Measurements from ENCODE around the gene MYOM1.
A peak's percentile ranks its signal among the peaks of the same experiment; 100 is the strongest.

The MYOM1 gene

DNA sequence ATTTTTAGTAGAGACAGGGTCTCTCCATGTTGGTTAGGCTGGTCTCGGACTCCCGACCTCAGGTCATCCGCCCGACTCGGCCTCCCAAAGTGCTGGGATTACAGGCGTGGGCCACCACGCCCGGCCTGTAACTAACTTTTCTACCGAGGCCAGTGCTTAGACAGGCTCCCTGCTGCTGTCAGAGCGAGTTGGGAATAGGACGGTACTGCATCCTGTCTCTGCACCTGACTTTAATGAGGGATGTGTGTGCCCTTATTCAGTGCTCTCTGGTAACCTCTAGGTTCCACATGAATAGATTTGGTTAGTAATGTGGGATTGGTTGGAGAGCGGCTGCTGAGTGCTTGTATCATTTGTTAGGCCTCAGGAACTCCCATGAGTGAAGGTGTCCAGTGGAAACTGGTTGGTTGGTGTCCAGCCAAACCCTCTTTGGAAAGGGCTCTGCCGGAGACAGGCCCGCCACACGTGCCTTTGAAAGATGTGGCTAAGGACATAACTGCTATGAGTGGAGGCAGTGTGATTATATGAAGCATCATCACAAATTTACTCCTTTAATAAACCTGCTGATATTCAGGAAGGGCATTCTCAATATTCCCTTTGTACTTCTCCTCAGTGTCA lies 36.6 kb downstream of the MYOM1 start:
- Histone ChIP-seq H3K9me3 (ENCODE audit: insufficient read depth, low read length) (no peaks in the 10 kb centered on the region), H3K79me2 (ENCODE audit: low read length) (no peaks in the 10 kb centered on the region), H4K20me1 (ENCODE audit: insufficient read depth, low read length) (no peaks in the 10 kb centered on the region), H3K27ac (ENCODE audit: low read length) (no peak overlapping the region), H3K36me3 (replicated peaks; ENCODE audit: low read depth, low read length) (no peaks in the 10 kb centered on the region), H2AFZ (ENCODE audit: low read depth, low read length) (no peak overlapping the region), H3K9ac (ENCODE audit: low read length) (no peak overlapping the region), H3K4me3 (ENCODE audit: low read length) (no peak overlapping the region), H3K4me2 (ENCODE audit: low read length) (no peak overlapping the region), H3K4me1 (ENCODE audit: low read length) (peaks cover 28% of the 10 kb centered on the region), H3K27me3 (ENCODE audit: low read depth, low read length) (no peaks in the 10 kb centered on the region)
- TF ChIP-seq EZH2phosphoT487 (IDR thresholded peaks at IDR 0.05; ENCODE audit: low read depth), result no peak
- TF ChIP-seq, protein P1, sequence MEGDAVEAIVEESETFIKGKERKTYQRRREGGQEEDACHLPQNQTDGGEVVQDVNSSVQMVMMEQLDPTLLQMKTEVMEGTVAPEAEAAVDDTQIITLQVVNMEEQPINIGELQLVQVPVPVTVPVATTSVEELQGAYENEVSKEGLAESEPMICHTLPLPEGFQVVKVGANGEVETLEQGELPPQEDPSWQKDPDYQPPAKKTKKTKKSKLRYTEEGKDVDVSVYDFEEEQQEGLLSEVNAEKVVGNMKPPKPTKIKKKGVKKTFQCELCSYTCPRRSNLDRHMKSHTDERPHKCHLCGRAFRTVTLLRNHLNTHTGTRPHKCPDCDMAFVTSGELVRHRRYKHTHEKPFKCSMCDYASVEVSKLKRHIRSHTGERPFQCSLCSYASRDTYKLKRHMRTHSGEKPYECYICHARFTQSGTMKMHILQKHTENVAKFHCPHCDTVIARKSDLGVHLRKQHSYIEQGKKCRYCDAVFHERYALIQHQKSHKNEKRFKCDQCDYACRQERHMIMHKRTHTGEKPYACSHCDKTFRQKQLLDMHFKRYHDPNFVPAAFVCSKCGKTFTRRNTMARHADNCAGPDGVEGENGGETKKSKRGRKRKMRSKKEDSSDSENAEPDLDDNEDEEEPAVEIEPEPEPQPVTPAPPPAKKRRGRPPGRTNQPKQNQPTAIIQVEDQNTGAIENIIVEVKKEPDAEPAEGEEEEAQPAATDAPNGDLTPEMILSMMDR (IDR thresholded peaks at IDR 0.05; ENCODE audit: low read depth, low read length), result no peak

- H3K9me3 ChIP-seq (ENCODE audit: insufficient read depth, low read length), result no peaks in the 10 kb centered on the region
- H3K36me3 ChIP-seq (replicated peaks; ENCODE audit: low read depth, low read length), result no peaks in the 10 kb centered on the region
- H2AFZ ChIP-seq (ENCODE audit: low read depth, low read length), result no peak overlapping the region
- 0 out of 2 replicates have a peak overlapping the region, but pooled peaks have one; percentile 63 for H3K9ac ChIP-seq (ENCODE audit: low read length)
- no peaks in the 10 kb centered on the region for H3K79me2 ChIP-seq (ENCODE audit: low read length)
- H3K4me1 ChIP-seq (ENCODE audit: low read length), result peaks cover 31% of the 10 kb centered on the region
- peak overlapping the region; percentile 75 for H3K27ac ChIP-seq (ENCODE audit: low read length)
- no peaks in the 10 kb centered on the region for H4K20me1 ChIP-seq (ENCODE audit: insufficient read depth, low read length)
- TF ChIP-seq EZH2phosphoT487 (IDR thresholded peaks at IDR 0.05; ENCODE audit: low read depth), result no peak
- H3K27me3 ChIP-seq (ENCODE audit: low read depth, low read length), result no peaks in the 10 kb centered on the region
- peak overlapping the region; percentile 92 for H3K4me2 ChIP-seq (ENCODE audit: low read length)
- H3K4me3 ChIP-seq (ENCODE audit: low read length), result no peak overlapping the region; the same call in 1 of the 2 replicates
These were observed 39.4 kb downstream of the MYOM1 start for GRCh38 chr18:3180325-3180724.

- TF ChIP-seq, protein P1 (IDR thresholded peaks at IDR 0.05; ENCODE audit: low read depth, low read length), result no peak
- no peak for TF ChIP-seq EZH2phosphoT487 (IDR thresholded peaks at IDR 0.05; ENCODE audit: low read depth)
- no peaks in the 10 kb centered on the region for H3K9me3 ChIP-seq (ENCODE audit: insufficient read depth, low read length)
These were observed 40.2 kb downstream of the MYOM1 start for GRCh38 chr18:3179430-3180089.

DNA sequence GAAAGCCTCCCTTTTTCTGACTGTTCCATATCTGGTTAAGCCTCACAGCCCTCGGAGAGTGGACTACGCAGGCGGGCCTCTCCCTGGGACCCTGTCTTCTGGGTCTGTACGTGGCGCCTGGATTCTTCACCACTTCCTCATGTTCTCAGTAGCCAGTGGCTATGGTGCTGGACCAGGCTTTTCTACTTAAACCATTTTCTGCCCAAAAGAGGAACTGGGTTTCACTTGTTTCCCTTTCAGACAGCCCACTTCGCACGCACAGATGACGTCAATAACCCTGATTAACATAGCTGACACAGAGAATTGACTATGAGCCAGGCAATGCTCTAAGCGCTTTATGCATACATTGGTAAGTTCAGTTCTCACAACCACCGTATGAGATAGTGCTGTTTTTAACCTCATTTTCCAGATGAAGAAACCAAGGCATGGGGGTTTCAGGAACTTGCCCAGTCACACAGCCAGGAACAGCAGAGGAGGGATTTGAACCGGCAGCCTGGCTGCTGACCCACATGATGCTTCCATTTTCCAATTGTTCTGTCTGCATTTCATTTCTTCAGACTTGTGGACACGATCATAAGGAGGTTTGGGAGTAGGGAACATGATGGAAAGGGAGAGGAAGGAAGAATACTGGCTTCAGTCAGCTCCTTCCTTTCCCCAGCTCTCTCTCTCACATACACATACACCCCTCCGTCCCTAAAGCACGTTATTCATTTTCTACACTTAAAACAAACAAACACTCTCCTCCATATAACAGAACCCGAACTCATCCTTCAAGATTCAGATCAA lies 41.7 kb downstream of the MYOM1 start:
- no peaks in the 10 kb centered on the region for H3K79me2 ChIP-seq (ENCODE audit: low read length)
- no peaks in the 10 kb centered on the region for H3K36me3 ChIP-seq (replicated peaks; ENCODE audit: low read depth, low read length)
- peak overlapping the region; percentile 75 for H3K27ac ChIP-seq (ENCODE audit: low read length)
- H3K9me3 ChIP-seq (ENCODE audit: insufficient read depth, low read length), result no peaks in the 10 kb centered on the region
- no peaks in the 10 kb centered on the region for H3K27me3 ChIP-seq (ENCODE audit: low read depth, low read length)
- peak overlapping the region; percentile 71 for H3K4me3 ChIP-seq (ENCODE audit: low read length)
- no peaks in the 10 kb centered on the region for H4K20me1 ChIP-seq (ENCODE audit: insufficient read depth, low read length)
- peaks cover 39% of the 10 kb centered on the region for H3K4me1 ChIP-seq (ENCODE audit: low read length)
- peak overlapping the region; percentile 92 for H3K4me2 ChIP-seq (ENCODE audit: low read length)
- no peak for TF ChIP-seq EZH2phosphoT487 (IDR thresholded peaks at IDR 0.05; ENCODE audit: low read depth)
- TF ChIP-seq, protein P1 (IDR thresholded peaks at IDR 0.05; ENCODE audit: low read depth, low read length), result no peak
- peak overlapping the region; percentile 81 for H2AFZ ChIP-seq (ENCODE audit: low read depth, low read length)
- peak overlapping the region; percentile 63 for H3K9ac ChIP-seq (ENCODE audit: low read length)

More at GRCh38 chr18:3179430-3180089, 40.2 kb downstream of the MYOM1 start:
- Histone ChIP-seq H3K36me3 (replicated peaks; ENCODE audit: low read depth, low read length) (no peaks in the 10 kb centered on the region), H3K4me3 (ENCODE audit: low read length) (peak overlapping the region; percentile 71), H3K4me2 (ENCODE audit: low read length) (peak overlapping the region; percentile 92), H3K9ac (ENCODE audit: low read length) (peak overlapping the region; percentile 63), H2AFZ (ENCODE audit: low read depth, low read length) (peak overlapping the region; percentile 1; the same call in 1 of the 2 replicates), H3K4me1 (ENCODE audit: low read length) (peaks cover 37% of the 10 kb centered on the region), H3K27me3 (ENCODE audit: low read depth, low read length) (no peaks in the 10 kb centered on the region), H3K79me2 (ENCODE audit: low read length) (no peaks in the 10 kb centered on the region), H3K27ac (ENCODE audit: low read length) (peak overlapping the region; percentile 75), H4K20me1 (ENCODE audit: insufficient read depth, low read length) (no peaks in the 10 kb centered on the region)

All from OCI-LY3 (cell line).